HCT116 (cell line): ENCODE results near the gene RPL7A. TPM values are rescaled to one million over a fixed set of nuclear protein-coding genes. Genes with fewer than 3 reads are reported as not detected.

Experiments used
- ATAC-seq: fragments of 200-7000 bp; cut with Tn5 transposase; 2 replicates; pipeline ENCODE4 v1.9.1; 2020; ENCODE audit warnings: mild to moderate bottlenecking, moderate library complexity
- BruUV-seq: library from RNA; stranded (reverse); fragments of 400-500 nt; replicated peaks from 2 replicates; lab custom pipeline; 2021; lab: Mats Ljungman, UMichigan
- CTCF ChIA-PET: fragments of 300-600 bp; sonication (Branson Sonifier 250); formaldehyde crosslinking; loops from one replicate; lab custom pipeline; 2021; ENCODE audit warnings: antibody characterized with exemption; lab: Charles Lee
- POLR2A ChIA-PET: fragments of 300-600, 350-600 bp; sonication (Branson Sonifier 250); formaldehyde crosslinking; loops from one replicate; lab custom pipeline; 2021; ENCODE audit warnings: antibody characterized with exemption; lab: Charles Lee
- RAD21 ChIA-PET, 2 experiments: fragments of 300-600 bp; sonication (Branson Sonifier 250); formaldehyde crosslinking; loops; one replicate each; lab custom pipeline; 2023; ENCODE audit warnings: low total read pairs in 2 of 2; ENCODE audit not compliant: uncharacterized antibody in 2 of 2, unreplicated experiment in 2 of 2, low non-redundant PET in 1 of 2; lab: Charles Lee
- DNase-seq: peaks from one replicate; pipeline ENCODE4 v3.0.0-alpha.2; 2010; ENCODE audit warnings: low read depth, low spot score
- H2AFZ ChIP-seq: fragments of 200-600 bp; shearing (Covaris generic), sonication (generic); 2 replicates; pipeline ENCODE4 v1.6.1; 2017; ENCODE audit warnings: low read depth, mixed run types, mixed read lengths, antibody characterized with exemption, low read length; ENCODE audit not compliant: poor library complexity, severe bottlenecking
- H3K27ac ChIP-seq: 2 replicates; pipeline ENCODE4 v1.5.1; 2012; ENCODE audit warnings: low read depth, low read length
- H3K27me3 ChIP-seq: fragments of 200-600 bp; sonication (generic); 2 replicates; pipeline ENCODE4 v1.6.1; 2016; ENCODE audit warnings: mixed run types, low read length, mixed read lengths; ENCODE audit not compliant: insufficient read depth
- H3K36me3 ChIP-seq, 2 experiments: fragments of 200-500 bp in 1 of 2; fragments of 200-600 bp in 1 of 2; sonication (Bioruptor generic) in 1 of 2; sonication (generic) in 1 of 2; 2 replicates each; pipeline versions ENCODE4 v1.5.1 to v1.6.1; 2014 to 2016; ENCODE audit warnings: low read length in 2 of 2, inconsistent platforms in 1 of 2, mixed read lengths in 1 of 2, mixed run types in 1 of 2; ENCODE audit not compliant: insufficient read depth in 2 of 2, control insufficient read depth in 1 of 2
- H3K4me1 ChIP-seq, 2 experiments: fragments of 200-600 bp in 1 of 2; sonication (generic) in 1 of 2; 2 replicates each; pipeline versions ENCODE4 v1.5.1 to v1.6.1; 2012 to 2017; ENCODE audit warnings: low read length in 2 of 2, inconsistent platforms in 1 of 2, mild to moderate bottlenecking in 1 of 2, mixed read lengths in 1 of 2, mixed run types in 1 of 2, moderate library complexity in 1 of 2; ENCODE audit not compliant: insufficient read depth in 2 of 2, control insufficient read depth in 1 of 2
- H3K4me2 ChIP-seq: fragments of 200-600 bp; sonication (generic); 2 replicates; pipeline ENCODE4 v1.6.1; 2017; ENCODE audit warnings: mixed run types, low read length, mixed read lengths
- H3K4me3 ChIP-seq, 2 experiments: fragments of 200-600 bp in 1 of 2; sonication (generic) in 1 of 2; replicated peaks in 1 of 2; 2 replicates each; pipeline ENCODE4 v1.5.1; 2011 to 2016; ENCODE audit warnings: low read length in 2 of 2, control low read depth in 1 of 2, low read depth in 1 of 2, mild to moderate bottlenecking in 1 of 2, mixed read lengths in 1 of 2, mixed run types in 1 of 2
- H3K79me2 ChIP-seq: fragments of 200-600 bp; sonication (generic); 2 replicates; pipeline ENCODE4 v1.6.1; 2017; ENCODE audit warnings: mild to moderate bottlenecking, mixed run types, low read length, moderate library complexity, mixed read lengths; ENCODE audit not compliant: insufficient read depth
- H3K9ac ChIP-seq: fragments of 200-600 bp; sonication (generic); 2 replicates; pipeline ENCODE4 v1.6.1; 2016; ENCODE audit warnings: low read length, mixed read lengths
- H3K9me2 ChIP-seq: fragments of 200-600 bp; sonication (generic), shearing (Covaris generic); 2 replicates; pipeline ENCODE4 v1.6.1; 2017; ENCODE audit warnings: mixed run types, mild to moderate bottlenecking, moderate library complexity; ENCODE audit not compliant: insufficient read depth
- H3K9me3 ChIP-seq, 2 experiments: fragments of 200-500 bp in 1 of 2; fragments of 200-600 bp in 1 of 2; sonication (Bioruptor generic) in 1 of 2; sonication (generic) in 1 of 2; 2 replicates each; pipeline ENCODE4 v1.6.1; 2014 to 2017; ENCODE audit warnings: low read length in 2 of 2, mixed read lengths in 2 of 2, inconsistent platforms in 1 of 2, low read depth in 1 of 2, mild to moderate bottlenecking in 1 of 2, mixed run types in 1 of 2, moderate library complexity in 1 of 2; ENCODE audit not compliant: control insufficient read depth in 1 of 2, insufficient read depth in 1 of 2
- H4K20me1 ChIP-seq: fragments of 200-600 bp; sonication (generic), shearing (Covaris generic); 2 replicates; pipeline ENCODE4 v1.6.1; 2017; ENCODE audit warnings: mixed run types, mild to moderate bottlenecking, moderate library complexity; ENCODE audit not compliant: insufficient read depth
- EGR1 ChIP-seq: IDR thresholded peaks from 2 replicates; pipeline ENCODE4 v1.6.1; 2012; ENCODE audit warnings: low read depth
- ELF1 ChIP-seq: IDR thresholded peaks from 2 replicates; pipeline ENCODE4 v1.6.1; 2012; ENCODE audit warnings: low read depth, borderline replicate concordance
- SIN3A ChIP-seq: IDR thresholded peaks from 2 replicates; pipeline ENCODE4 v1.6.1; 2012; ENCODE audit warnings: low read depth
- SRF ChIP-seq: IDR thresholded peaks from 2 replicates; pipeline ENCODE4 v1.6.1; 2012; ENCODE audit warnings: low read depth
- TCF7L2 ChIP-seq: IDR thresholded peaks from 2 replicates; pipeline ENCODE4 v1.7.0; 2011; ENCODE audit warnings: borderline replicate concordance, inconsistent platforms; ENCODE audit not compliant: insufficient read depth, insufficient read length; ENCODE audit errors: extremely low read depth
- intact Hi-C: fragments of 100-400 bp; cut with micrococcal nuclease; formaldehyde crosslinking; loops from 2 replicates; pipeline ENCODE4 v1.10.0; 2022
- total RNA-seq: library from RNA; stranded (reverse); gene quantifications from one replicate; pipeline ENCODE4 v1.2.1, GENCODE V29; 2021; ENCODE audit not compliant: unreplicated experiment

RPL7A gene
- total RNA-seq, 1 experiment from 2014 or later, result 2,837 TPM

DNA sequence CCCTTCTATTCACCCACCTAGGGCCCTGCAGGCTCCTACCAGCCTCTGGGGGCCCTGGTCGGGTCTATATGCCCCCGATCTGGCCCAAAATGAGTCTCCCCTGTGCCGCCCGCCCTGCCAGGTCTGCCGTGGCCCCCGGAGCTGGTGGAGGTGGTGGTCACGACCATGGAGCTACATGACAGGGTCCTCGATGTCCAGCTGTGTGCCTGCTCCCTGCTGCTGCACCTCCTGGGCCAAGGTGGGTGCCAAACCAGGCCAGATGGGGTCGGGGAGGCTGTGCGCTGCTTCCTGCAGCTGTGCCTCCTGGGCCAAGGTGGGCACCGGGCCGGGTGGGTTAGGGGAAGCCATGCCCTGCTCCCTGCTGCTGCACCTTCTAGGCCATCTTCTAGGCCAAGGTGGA lies 52.3 kb downstream of the RPL7A start:
- BruUV-seq, result no TSS peak
- Histone ChIP-seq H3K4me2 (no peak overlapping the region), H3K36me3 (peaks cover under 1 to 10% of the 10 kb centered on the region in 2 experiments; a peak in 2 of 4 replicates), H3K79me2 (no peaks in the 10 kb centered on the region), H4K20me1 (no peaks in the 10 kb centered on the region), H3K4me1 (no peaks in the 10 kb centered on the region), H3K4me3 (no peak overlapping the region), H3K9me3 (no peaks in the 10 kb centered on the region), H3K27ac (no peak overlapping the region), H3K27me3 (no peaks in the 10 kb centered on the region), H3K9ac (no peak overlapping the region), H2AFZ (no peak overlapping the region), H3K9me2 (no peaks in the 10 kb centered on the region)
- TF ChIP-seq EGR1 (no peak), SRF (no peak), SIN3A (no peak), TCF7L2 (no peak), ELF1 (no peak)
- POLR2A ChIA-PET, result no interaction called here
- ATAC-seq, result no peak
- no peak for DNase-seq
- RAD21 ChIA-PET, result no interaction called here
- CTCF ChIA-PET, result no interaction called here
- intact Hi-C loops, result no loop called here

Other genes starting within 250 kb of the RPL7A start
- gene RALGDS, start 227.0 kb upstream of the RPL7A start, total RNA-seq, result 36.1 TPM
- gene GBGT1, start 184.3 kb upstream of the RPL7A start, total RNA-seq, result 0.34 TPM
- gene OBP2B, start 139.0 kb upstream of the RPL7A start, total RNA-seq, result not detected
- 1.2 TPM for gene ABO, start 73.0 kb upstream of the RPL7A start, total RNA-seq
- 30.1 TPM for gene SURF6, start 12.0 kb upstream of the RPL7A start, total RNA-seq
- gene MED22, start 87 bp upstream of the RPL7A start, total RNA-seq, result 18.6 TPM
- 71.7 TPM for gene SURF1, start 8.3 kb downstream of the RPL7A start, total RNA-seq
- gene SURF2, start 8.3 kb downstream of the RPL7A start, total RNA-seq, result 27.8 TPM
- gene SURF4, start 27.8 kb downstream of the RPL7A start, total RNA-seq, result 134 TPM
- gene STKLD1, start 28.1 kb downstream of the RPL7A start, total RNA-seq, result 0.37 TPM
- gene REXO4, start 69.8 kb downstream of the RPL7A start, total RNA-seq, result 24.6 TPM
- gene ADAMTS13, start 74.1 kb downstream of the RPL7A start, total RNA-seq, result 9.2 TPM
- gene CACFD1, start 111.8 kb downstream of the RPL7A start, total RNA-seq, result 6.9 TPM
- gene SLC2A6, start 130.9 kb downstream of the RPL7A start, total RNA-seq, result 10.7 TPM
- not detected for gene MYMK, start 176.7 kb downstream of the RPL7A start, total RNA-seq
- gene ADAMTSL2, start 186.5 kb downstream of the RPL7A start, total RNA-seq, result not detected